Measurements from ENCODE around the gene TESMIN.

Gene TESMIN

DNA sequence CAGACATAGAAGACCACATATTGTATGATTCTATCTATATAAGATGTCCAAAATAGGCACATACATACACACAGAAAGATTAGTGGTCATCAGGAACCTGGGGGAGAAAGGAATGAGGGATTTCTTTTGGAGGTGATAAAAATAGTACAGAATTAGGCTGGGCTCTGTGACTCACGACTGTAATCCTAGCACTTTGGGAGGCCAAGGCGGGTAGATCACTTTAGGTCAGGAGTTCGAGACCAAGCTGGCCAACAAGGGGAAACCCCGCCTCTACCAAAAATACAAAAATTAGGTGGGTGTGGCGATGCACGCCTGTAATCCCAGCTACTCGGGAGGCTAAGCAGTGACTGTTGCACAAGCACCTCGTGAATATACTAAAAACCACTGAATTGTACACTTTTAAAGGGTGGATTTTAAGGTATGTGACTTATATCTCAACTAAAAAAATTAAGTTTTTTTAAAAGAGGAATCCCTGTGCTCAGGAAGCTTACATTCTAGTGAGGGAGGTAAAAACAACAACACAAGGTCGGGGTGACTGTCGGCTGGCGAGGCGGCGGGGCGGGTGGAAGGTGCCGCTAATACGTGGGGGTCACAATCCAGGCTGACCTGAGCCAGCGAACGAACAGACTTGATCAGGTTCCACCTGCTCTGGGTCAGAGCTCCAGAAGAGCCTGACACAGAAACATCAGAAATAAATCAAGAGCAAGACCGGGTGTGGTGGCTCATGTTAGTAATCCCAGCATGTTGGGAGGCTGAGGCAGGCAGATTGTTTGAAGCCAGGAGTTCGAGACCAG lies 25.3 kb upstream of the TESMIN start:
- no peaks in the 10 kb centered on the region for H3K27me3 ChIP-seq (ENCODE audit: control insufficient read depth, insufficient read depth, low read length)
- DNase-seq (ENCODE audit: low read depth, low spot score): no peak
- no peaks in the 10 kb centered on the region for H3K36me3 ChIP-seq (ENCODE audit: control insufficient read depth, insufficient read depth, low read length)
- no peaks in the 10 kb centered on the region for H3K9me3 ChIP-seq (ENCODE audit: control insufficient read depth, insufficient read depth, low read length)
- no peaks in the 10 kb centered on the region for H3K4me1 ChIP-seq (ENCODE audit: control insufficient read depth, insufficient read depth, low read length)
- no peak overlapping the region for H3K27ac ChIP-seq (ENCODE audit: low read length)
- H3K4me3 ChIP-seq (ENCODE audit: low read length): no peak overlapping the region
- no CpG with 5 or more reads among the region's 20 CpGs for WGBS (ENCODE audit: insufficient coverage, insufficient read length)

GRCh38 chr11:68775951-68776388 lies 24.6 kb upstream of the TESMIN start:
- Histone ChIP-seq H3K9me3 (ENCODE audit: control insufficient read depth, insufficient read depth, low read length) (no peaks in the 10 kb centered on the region), H3K36me3 (ENCODE audit: control insufficient read depth, insufficient read depth, low read length) (no peaks in the 10 kb centered on the region)
- no CpG with 5 or more reads among the region's 4 CpGs for WGBS (ENCODE audit: insufficient coverage, insufficient read length)

GRCh38 chr11:68774194-68774585 lies 22.9 kb upstream of the TESMIN start:
- Histone ChIP-seq H3K27me3 (ENCODE audit: control insufficient read depth, insufficient read depth, low read length) (no peaks in the 10 kb centered on the region), H3K4me1 (ENCODE audit: control insufficient read depth, insufficient read depth, low read length) (no peaks in the 10 kb centered on the region), H3K27ac (ENCODE audit: low read length) (no peak overlapping the region), H3K36me3 (ENCODE audit: control insufficient read depth, insufficient read depth, low read length) (no peaks in the 10 kb centered on the region), H3K9me3 (ENCODE audit: control insufficient read depth, insufficient read depth, low read length) (no peaks in the 10 kb centered on the region), H3K4me3 (ENCODE audit: low read length) (no peak overlapping the region)
- no peak for DNase-seq (ENCODE audit: low read depth, low spot score)
- no CpG with 5 or more reads among the region's 9 CpGs for WGBS (ENCODE audit: insufficient coverage, insufficient read length)

More at GRCh38 chr11:68775951-68776388, 24.6 kb upstream of the TESMIN start:
- no peak overlapping the region for H3K4me3 ChIP-seq (ENCODE audit: low read length)
- H3K4me1 ChIP-seq (ENCODE audit: control insufficient read depth, insufficient read depth, low read length): no peaks in the 10 kb centered on the region
- H3K27ac ChIP-seq (ENCODE audit: low read length): no peak overlapping the region
- no peaks in the 10 kb centered on the region for H3K27me3 ChIP-seq (ENCODE audit: control insufficient read depth, insufficient read depth, low read length)
- DNase-seq (ENCODE audit: low read depth, low spot score): no peak

DNA sequence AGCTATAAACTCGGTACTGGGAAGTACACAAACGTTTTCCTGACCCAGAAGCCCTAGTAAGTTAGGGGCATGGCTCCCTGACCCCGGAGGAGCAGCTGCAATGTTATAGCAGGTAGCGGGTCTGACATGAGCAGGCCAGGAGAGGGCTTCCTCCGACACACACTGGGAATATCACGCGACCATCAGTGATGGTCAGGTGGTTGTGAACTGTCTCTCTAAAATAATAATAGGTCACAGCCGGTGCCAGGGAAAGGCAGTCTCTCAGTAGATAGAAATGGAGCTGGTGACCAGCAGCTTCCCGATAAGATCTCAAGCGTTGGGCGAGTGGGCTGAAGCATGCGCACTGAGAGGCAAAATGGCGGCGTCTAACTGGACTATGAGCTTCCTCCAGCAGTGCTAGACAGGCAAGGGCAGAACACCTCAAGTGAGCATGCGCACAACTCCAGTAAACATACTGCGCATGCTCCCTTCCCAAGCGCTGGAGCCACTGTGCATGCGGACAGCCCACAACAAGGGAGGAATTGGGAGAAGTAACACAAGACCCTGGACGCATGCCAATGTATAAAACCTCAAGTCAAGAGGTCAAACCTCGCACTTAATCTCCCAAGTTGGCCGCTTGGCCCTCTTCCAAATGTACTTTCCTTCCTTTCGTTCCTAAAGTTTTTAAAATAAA lies 22.3 kb upstream of the TESMIN start:
- Histone ChIP-seq H3K4me3 (ENCODE audit: low read length) (no peak overlapping the region), H3K4me1 (ENCODE audit: control insufficient read depth, insufficient read depth, low read length) (no peaks in the 10 kb centered on the region), H3K36me3 (ENCODE audit: control insufficient read depth, insufficient read depth, low read length) (no peaks in the 10 kb centered on the region), H3K9me3 (ENCODE audit: control insufficient read depth, insufficient read depth, low read length) (no peaks in the 10 kb centered on the region), H3K27me3 (ENCODE audit: control insufficient read depth, insufficient read depth, low read length) (no peaks in the 10 kb centered on the region), H3K27ac (ENCODE audit: low read length) (no peak overlapping the region)
- no CpG with 5 or more reads among the region's 22 CpGs for WGBS (ENCODE audit: insufficient coverage, insufficient read length)
- DNase-seq (ENCODE audit: low read depth, low spot score): no peak

DNA sequence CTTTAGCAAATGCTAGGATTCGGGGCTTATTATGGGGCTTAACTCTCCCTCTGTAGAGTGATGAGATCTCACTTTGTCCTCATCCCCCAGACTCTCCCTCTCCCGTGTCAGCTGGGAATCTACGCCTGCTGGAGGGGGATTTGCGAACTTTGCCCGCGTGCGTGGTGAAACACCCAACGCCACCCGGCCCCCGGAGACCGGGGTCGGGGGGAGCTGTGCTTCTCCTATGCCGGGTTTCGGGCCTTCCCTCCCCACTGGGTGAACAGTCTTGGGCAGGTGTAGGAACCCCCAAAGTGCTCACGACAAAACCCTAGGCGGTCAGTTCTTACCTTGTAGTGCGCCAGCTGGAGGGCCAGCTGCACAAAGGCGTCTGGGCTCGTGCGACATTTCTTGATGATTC lies 21.6 kb upstream of the TESMIN start:
- Histone ChIP-seq H3K27ac (ENCODE audit: low read length) (no peak overlapping the region), H3K9me3 (ENCODE audit: control insufficient read depth, insufficient read depth, low read length) (no peaks in the 10 kb centered on the region), H3K36me3 (ENCODE audit: control insufficient read depth, insufficient read depth, low read length) (no peaks in the 10 kb centered on the region), H3K4me3 (ENCODE audit: low read length) (no peak overlapping the region), H3K27me3 (ENCODE audit: control insufficient read depth, insufficient read depth, low read length) (no peaks in the 10 kb centered on the region), H3K4me1 (ENCODE audit: control insufficient read depth, insufficient read depth, low read length) (no peaks in the 10 kb centered on the region)
- no peak for DNase-seq (ENCODE audit: low read depth, low spot score)
- WGBS (ENCODE audit: insufficient coverage, insufficient read length): no CpG with 5 or more reads among the region's 20 CpGs

- H3K4me1 ChIP-seq (ENCODE audit: control insufficient read depth, insufficient read depth, low read length): no peaks in the 10 kb centered on the region
- H3K27me3 ChIP-seq (ENCODE audit: control insufficient read depth, insufficient read depth, low read length): no peaks in the 10 kb centered on the region
- H3K4me3 ChIP-seq (ENCODE audit: low read length): no peak overlapping the region
- H3K9me3 ChIP-seq (ENCODE audit: control insufficient read depth, insufficient read depth, low read length): no peaks in the 10 kb centered on the region
- DNase-seq (ENCODE audit: low read depth, low spot score): no peak
- no CpG with 5 or more reads among the region's 12 CpGs for WGBS (ENCODE audit: insufficient coverage, insufficient read length)
- no peak overlapping the region for H3K27ac ChIP-seq (ENCODE audit: low read length)
- no peaks in the 10 kb centered on the region for H3K36me3 ChIP-seq (ENCODE audit: control insufficient read depth, insufficient read depth, low read length)
These were observed 19.5 kb upstream of the TESMIN start for GRCh38 chr11:68770781-68771180.

- Histone ChIP-seq H3K4me1 (ENCODE audit: control insufficient read depth, insufficient read depth, low read length) (peaks cover 1% of the 10 kb centered on the region; the same call in 1 of the 2 replicates), H3K27me3 (ENCODE audit: control insufficient read depth, insufficient read depth, low read length) (no peaks in the 10 kb centered on the region), H3K4me3 (ENCODE audit: low read length) (no peak overlapping the region), H3K9me3 (ENCODE audit: control insufficient read depth, insufficient read depth, low read length) (no peaks in the 10 kb centered on the region), H3K27ac (ENCODE audit: low read length) (no peak overlapping the region), H3K36me3 (ENCODE audit: control insufficient read depth, insufficient read depth, low read length) (no peaks in the 10 kb centered on the region)
- no CpG with 5 or more reads among the region's 11 CpGs for WGBS (ENCODE audit: insufficient coverage, insufficient read length)
- DNase-seq (ENCODE audit: low read depth, low spot score): no peak
These were observed 16.4 kb upstream of the TESMIN start for GRCh38 chr11:68767672-68768071.

GRCh38 chr11:68766786-68767185 lies 15.5 kb upstream of the TESMIN start:
- H3K4me1 ChIP-seq (ENCODE audit: control insufficient read depth, insufficient read depth, low read length): peaks cover 1% of the 10 kb centered on the region; the same call in 1 of the 2 replicates
- DNase-seq (ENCODE audit: low read depth, low spot score): no peak
- no peak overlapping the region for H3K27ac ChIP-seq (ENCODE audit: low read length)
- no peaks in the 10 kb centered on the region for H3K27me3 ChIP-seq (ENCODE audit: control insufficient read depth, insufficient read depth, low read length)
- no peak overlapping the region for H3K4me3 ChIP-seq (ENCODE audit: low read length)
- no peaks in the 10 kb centered on the region for H3K36me3 ChIP-seq (ENCODE audit: control insufficient read depth, insufficient read depth, low read length)
- H3K9me3 ChIP-seq (ENCODE audit: control insufficient read depth, insufficient read depth, low read length): no peaks in the 10 kb centered on the region
- WGBS (ENCODE audit: insufficient coverage, insufficient read length): no CpG with 5 or more reads among the region's 8 CpGs

DNA sequence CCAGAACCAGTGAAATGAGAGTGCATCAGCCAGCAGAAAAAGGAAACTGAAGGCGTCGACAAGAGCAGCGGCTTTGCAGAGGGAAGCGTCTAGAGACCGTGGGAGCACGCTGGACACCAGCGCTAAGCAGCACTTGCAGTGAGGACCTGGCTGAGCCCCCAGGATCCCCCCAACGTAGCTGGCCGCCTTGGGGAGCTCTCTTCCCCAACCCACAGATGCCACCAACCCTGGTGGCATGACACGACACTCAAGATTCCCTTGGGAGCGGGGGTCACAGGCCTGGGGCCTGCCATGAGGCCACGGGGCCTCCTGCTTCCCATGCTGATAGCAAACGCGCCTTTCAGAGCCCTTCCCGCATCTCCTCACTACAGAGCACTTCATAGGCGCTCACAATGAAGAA lies 13.4 kb upstream of the TESMIN start:
- no CpG with 5 or more reads among the region's 16 CpGs for WGBS (ENCODE audit: insufficient coverage, insufficient read length)
- Histone ChIP-seq H3K36me3 (ENCODE audit: control insufficient read depth, insufficient read depth, low read length) (no peaks in the 10 kb centered on the region; the same call in 1 of the 2 replicates), H3K4me1 (ENCODE audit: control insufficient read depth, insufficient read depth, low read length) (peaks cover 1% of the 10 kb centered on the region; the same call in 1 of the 2 replicates)

DNA sequence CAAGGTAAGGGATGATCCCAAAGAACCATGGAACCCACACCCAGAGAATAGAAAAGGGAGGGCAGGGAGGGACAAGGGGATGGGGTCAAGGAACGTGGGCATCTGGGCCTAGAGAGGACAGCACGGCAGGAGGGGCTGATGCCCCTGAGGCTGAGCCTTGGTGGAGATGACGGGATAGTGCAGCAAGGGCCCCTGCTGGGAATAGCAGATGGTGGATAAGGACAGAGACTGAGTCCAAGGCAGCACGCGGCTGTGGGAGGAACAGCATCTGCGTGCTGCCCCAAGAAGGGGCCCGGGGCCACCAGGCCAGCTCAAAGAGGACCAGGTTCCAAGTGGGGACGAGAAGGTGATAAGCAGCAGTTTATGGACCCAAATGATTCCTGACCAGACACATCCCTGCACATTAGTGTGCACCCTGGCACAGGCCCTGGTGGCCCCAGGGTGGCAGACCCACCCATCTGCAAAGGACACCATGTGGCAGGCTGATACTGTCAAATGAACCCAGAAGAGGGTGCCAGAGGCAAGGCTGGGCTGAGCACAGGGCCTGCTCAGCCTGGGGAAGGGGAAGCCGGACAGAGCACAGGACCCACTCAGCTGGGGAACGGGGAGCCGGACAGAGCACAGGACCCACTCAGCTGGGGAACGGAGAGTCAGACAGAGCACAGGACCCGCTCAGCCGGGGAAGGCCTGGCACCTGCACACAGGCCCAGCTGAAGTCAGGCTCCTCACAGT lies 12.8 kb upstream of the TESMIN start:
- Histone ChIP-seq H3K9me3 (ENCODE audit: control insufficient read depth, insufficient read depth, low read length) (no peaks in the 10 kb centered on the region), H3K36me3 (ENCODE audit: control insufficient read depth, insufficient read depth, low read length) (no peaks in the 10 kb centered on the region; the same call in 1 of the 2 replicates), H3K27ac (ENCODE audit: low read length) (no peak overlapping the region), H3K4me3 (ENCODE audit: low read length) (no peak overlapping the region), H3K4me1 (ENCODE audit: control insufficient read depth, insufficient read depth, low read length) (peaks cover 1% of the 10 kb centered on the region; the same call in 1 of the 2 replicates), H3K27me3 (ENCODE audit: control insufficient read depth, insufficient read depth, low read length) (no peaks in the 10 kb centered on the region)
- WGBS (ENCODE audit: insufficient coverage, insufficient read length): no CpG with 5 or more reads among the region's 14 CpGs
- DNase-seq (ENCODE audit: low read depth, low spot score): no peak

More for the DNA sequence above, 13.4 kb upstream of the TESMIN start:
- Histone ChIP-seq H3K27me3 (ENCODE audit: control insufficient read depth, insufficient read depth, low read length) (no peaks in the 10 kb centered on the region), H3K9me3 (ENCODE audit: control insufficient read depth, insufficient read depth, low read length) (no peaks in the 10 kb centered on the region), H3K27ac (ENCODE audit: low read length) (no peak overlapping the region), H3K4me3 (ENCODE audit: low read length) (no peak overlapping the region)
- no peak for DNase-seq (ENCODE audit: low read depth, low spot score)

Data from iPS DF 6.9 (cell line).